Ecto neural progenitor cell (in vitro differentiated cells): ENCODE measurements around the gene LY6G5B.

Experiments
- DNase-seq: peaks from one replicate; pipeline ENCODE4 v3.0.0-alpha.2; 2018; ENCODE audit warnings: low spot score

The LY6G5B gene

GRCh38 chr6:31715022-31715958 lies 45.5 kb downstream of the LY6G5B start, which contains the start of gene LY6G6D:
LY6G6D (plus strand) TSS chr6:31715348; CDS start chr6:31715356, 8 bp downstream.
- no peak for DNase-seq

- DNase-seq: no peak
Observed at GRCh38 chr6:31717499-31718222, 47.9 kb downstream of the LY6G5B start.

- no peak for DNase-seq
Observed at GRCh38 chr6:31718265-31718664, 48.5 kb downstream of the LY6G5B start.

- no peak for DNase-seq
Observed at GRCh38 chr6:31719001-31719400, 49.2 kb downstream of the LY6G5B start.

- DNase-seq: no peak
Observed at GRCh38 chr6:31720196-31720770, 50.5 kb downstream of the LY6G5B start.

GRCh38 chr6:31721351-31722020 lies 51.7 kb downstream of the LY6G5B start, which contains the start of gene LY6G6C:
LY6G6C (minus strand) TSS chr6:31721746; CDS start chr6:31721679, 67 bp downstream.
- DNase-seq: no peak

- DNase-seq: no peak
Observed at GRCh38 chr6:31722173-31722572, 52.4 kb downstream of the LY6G5B start.
